HG02588 (cell line): Measurements from ENCODE around the gene TP53TG3F.
"Not testable (repeated sequence)": the region's sequence is repeated elsewhere in the genome, so short reads cannot be mapped to it uniquely, and the experiment has no call there.

Source experiments
- ATAC-seq: cut with Tn5 transposase; IDR thresholded peaks from one replicate; pipeline ENCODE4 v1.9.1; 2021; ENCODE audit warnings: mild to moderate bottlenecking, moderate library complexity; ENCODE audit not compliant: unreplicated experiment

TP53TG3F gene

GRCh38 chr16:33459312-33459711 is at the start of gene TP53TG3F:
TP53TG3F (plus strand) TSS chr16:33459612; CDS start chr16:33459680, 68 bp downstream.
- ATAC-seq, result not testable (repeated sequence)

GRCh38 chr16:33491611-33492010 is 32.2 kb downstream of the TP53TG3F start:
- ATAC-seq, result not testable (repeated sequence)

GRCh38 chr16:33507231-33507630 is 47.8 kb downstream of the TP53TG3F start:
- not testable (repeated sequence) for ATAC-seq

GRCh38 chr16:33509070-33509469 is 49.7 kb downstream of the TP53TG3F start:
- not testable (repeated sequence) for ATAC-seq

- ATAC-seq, result not testable (repeated sequence)
Observed at GRCh38 chr16:33509906-33510305, 50.5 kb downstream of the TP53TG3F start.
